HepG2 (cell line): Measurements from ENCODE around the gene SLC25A25. TPM values are rescaled to one million over a fixed set of nuclear protein-coding genes. Genes with fewer than 3 reads are reported as not detected.

Experiments used
- BCL6 ChIP-seq: IDR thresholded peaks from 2 replicates; pipeline ENCODE4 v1.6.1; 2016; ENCODE audit warnings: missing genetic modification reagents, missing compliant biosample characterization
- KDM5A ChIP-seq: fragments of 200-600 bp; sonication (generic); IDR thresholded peaks from 2 replicates; pipeline ENCODE4 v1.7.0; 2018; ENCODE audit warnings: antibody characterized with exemption, mild to moderate bottlenecking, low read length, borderline replicate concordance
- NFKB2 ChIP-seq: sonication (generic); formaldehyde crosslinking; IDR thresholded peaks from 2 replicates; pipeline ENCODE4 v1.4.0; 2020; ENCODE audit warnings: missing genetic modification reagents, borderline replicate concordance
- SOX6 ChIP-seq, 2 experiments: fragments of 450-650 bp in 1 of 2; sonication (generic) in 1 of 2; formaldehyde crosslinking in 1 of 2; IDR thresholded peaks; 2 replicates each; pipeline versions ENCODE4 v1.4.0 to v1.6.1; 2017 to 2020; ENCODE audit warnings: antibody characterized with exemption in 1 of 2, mild to moderate bottlenecking in 1 of 2, missing genetic modification reagents in 1 of 2
- TP53 ChIP-seq: sonication (generic); formaldehyde crosslinking; conservative IDR thresholded peaks from 2 replicates; pipeline ENCODE4 v1.4.0; 2020; ENCODE audit warnings: missing genetic modification reagents
- ZKSCAN8 ChIP-seq: IDR thresholded peaks from 2 replicates; pipeline ENCODE4 v1.6.1; 2016; ENCODE audit warnings: borderline replicate concordance, missing genetic modification reagents, missing compliant biosample characterization
- ZNF121 ChIP-seq: sonication (generic); formaldehyde crosslinking; IDR thresholded peaks from 2 replicates; pipeline ENCODE4 v1.5.0; 2020; ENCODE audit warnings: mild to moderate bottlenecking, missing genetic modification reagents
- ZNF891 ChIP-seq: sonication (generic); formaldehyde crosslinking; IDR thresholded peaks from 2 replicates; pipeline ENCODE4 v1.5.0; 2020; ENCODE audit warnings: mild to moderate bottlenecking, missing genetic modification reagents
- polyA plus RNA-seq, 8 experiments: library from polyadenylated mRNA; depleted of rRNA in 3 of 8; stranded (reverse) in 7 of 8; unstranded in 1 of 8; fragments of >200 nt; fragmentation: Illumina TruSeq in 4 of 8; extraction: Trizol in 4 of 8; gene quantifications; 2 replicates each; pipeline versions ENCODE4 v1.2.1 to v1.2.3, GENCODE V29; 2011 to 2016; ENCODE audit warnings: low read depth in 4 of 8, missing spikeins in 1 of 8, mixed read lengths in 1 of 8; ENCODE audit not compliant: insufficient read depth in 1 of 8
- total RNA-seq, 5 experiments: library from RNA; depleted of rRNA; stranded (reverse); fragments of >200 nt; fragmentation: Illumina TruSeq; extraction: Trizol; gene quantifications; 2 replicates each; pipeline ENCODE4 v1.2.3, GENCODE V29; 2016; ENCODE audit warnings: low read depth in 1 of 5
- TF ChIP-seq, protein P1 (sequence below): sonication (generic); formaldehyde crosslinking; IDR thresholded peaks from 2 replicates; pipeline ENCODE4 v1.8.0; 2022; ENCODE audit warnings: missing genetic modification reagents, mild to moderate bottlenecking, borderline replicate concordance
- TF ChIP-seq, protein P2 (sequence below): sonication (generic); formaldehyde crosslinking; conservative IDR thresholded peaks from 2 replicates; pipeline ENCODE4 v1.8.1; 2023; ENCODE audit warnings: missing genetic modification reagents
- TF ChIP-seq, protein P3 (sequence below): IDR thresholded peaks from 2 replicates; pipeline ENCODE4 v1.6.1; 2016; ENCODE audit warnings: missing compliant biosample characterization, missing genetic modification reagents, borderline replicate concordance
- TF ChIP-seq, protein P4 (sequence below): sonication (generic); formaldehyde crosslinking; IDR thresholded peaks from 2 replicates; pipeline ENCODE4 v1.8.0; 2022; ENCODE audit warnings: mild to moderate bottlenecking, missing genetic modification reagents, borderline replicate concordance
- TF ChIP-seq, protein P5 (sequence below): IDR thresholded peaks from 2 replicates; pipeline ENCODE4 v1.6.1; 2016
- TF ChIP-seq, protein P6 (sequence below): sonication (generic); formaldehyde crosslinking; IDR thresholded peaks from 2 replicates; pipeline ENCODE4 v1.5.1; 2020; ENCODE audit warnings: mild to moderate bottlenecking, missing genetic modification reagents, borderline replicate concordance

SLC25A25 gene
- total and polyA plus RNA-seq, 2 of the 13 experiments (the other 11 are each of a cell fraction or from before 2014, with no cell fraction given), result 10.5 to 24.8 TPM

DNA sequence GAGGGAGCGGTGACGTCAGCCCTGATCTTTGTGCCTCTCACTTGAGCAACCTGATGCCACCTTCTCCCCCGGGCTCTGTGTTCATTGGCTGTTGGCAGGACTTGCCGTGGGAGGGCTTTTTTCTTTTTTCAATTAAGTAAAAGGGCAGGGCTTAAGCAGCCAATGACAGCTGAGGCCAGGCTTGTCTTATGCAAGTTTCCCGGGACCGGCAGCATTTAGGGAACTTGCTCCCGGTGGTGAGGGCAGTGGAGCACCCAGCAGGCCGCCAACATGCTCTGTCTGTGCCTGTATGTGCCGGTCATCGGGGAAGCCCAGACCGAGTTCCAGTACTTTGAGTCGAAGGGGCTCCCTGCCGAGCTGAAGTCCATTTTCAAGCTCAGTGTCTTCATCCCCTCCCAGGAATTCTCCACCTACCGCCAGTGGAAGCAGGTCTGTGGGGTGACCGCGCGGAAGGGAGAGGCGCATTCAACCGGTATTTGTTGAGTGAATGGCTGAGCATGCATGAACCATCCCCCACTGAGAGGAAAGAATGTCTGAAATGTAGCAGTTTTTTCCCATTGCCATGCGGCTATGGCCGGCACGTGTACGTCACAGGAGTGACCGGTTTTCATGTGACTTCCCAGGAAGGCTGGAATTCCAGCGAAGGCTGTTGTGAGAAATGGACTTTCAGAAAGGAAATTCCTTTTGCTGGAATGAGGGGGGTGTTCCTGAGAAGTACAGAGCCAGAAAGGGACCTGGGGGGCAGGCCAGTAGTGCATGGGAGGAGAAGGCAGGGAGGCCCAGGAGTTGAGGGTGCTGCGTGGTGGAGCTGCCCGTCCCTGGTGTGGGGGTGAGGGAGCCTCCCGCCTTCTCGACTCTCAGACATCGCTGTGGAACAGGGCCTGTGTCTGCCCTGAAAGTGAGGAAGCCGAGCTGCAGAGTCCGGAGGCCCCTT is 30.5 kb downstream of the SLC25A25 start (continued):
- TF ChIP-seq, protein P1, sequence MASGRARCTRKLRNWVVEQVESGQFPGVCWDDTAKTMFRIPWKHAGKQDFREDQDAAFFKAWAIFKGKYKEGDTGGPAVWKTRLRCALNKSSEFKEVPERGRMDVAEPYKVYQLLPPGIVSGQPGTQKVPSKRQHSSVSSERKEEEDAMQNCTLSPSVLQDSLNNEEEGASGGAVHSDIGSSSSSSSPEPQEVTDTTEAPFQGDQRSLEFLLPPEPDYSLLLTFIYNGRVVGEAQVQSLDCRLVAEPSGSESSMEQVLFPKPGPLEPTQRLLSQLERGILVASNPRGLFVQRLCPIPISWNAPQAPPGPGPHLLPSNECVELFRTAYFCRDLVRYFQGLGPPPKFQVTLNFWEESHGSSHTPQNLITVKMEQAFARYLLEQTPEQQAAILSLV (CRISPR knock-in tag), result no peak
- TF ChIP-seq ZNF891 (CRISPR knock-in tag) (peak; percentile 82; the same call in 1 of the 2 replicates), KDM5A (peak; percentile 60; the same call in 1 of the 2 replicates), ZKSCAN8 (CRISPR knock-in tag) (no peak), SOX6 (IDR thresholded peaks at IDR 0.05) (no peak), SOX6 (CRISPR knock-in tag; IDR thresholded peaks at IDR 0.05) (peak; percentile 29; the same call in 1 of the 2 replicates), BCL6 (peak; percentile 21; the same call in 1 of the 2 replicates), TP53 (CRISPR knock-in tag) (no peak), NFKB2 (peak; percentile 71; the same call in 1 of the 2 replicates), ZNF121 (CRISPR knock-in tag) (no peak)
- TF ChIP-seq, protein P2, sequence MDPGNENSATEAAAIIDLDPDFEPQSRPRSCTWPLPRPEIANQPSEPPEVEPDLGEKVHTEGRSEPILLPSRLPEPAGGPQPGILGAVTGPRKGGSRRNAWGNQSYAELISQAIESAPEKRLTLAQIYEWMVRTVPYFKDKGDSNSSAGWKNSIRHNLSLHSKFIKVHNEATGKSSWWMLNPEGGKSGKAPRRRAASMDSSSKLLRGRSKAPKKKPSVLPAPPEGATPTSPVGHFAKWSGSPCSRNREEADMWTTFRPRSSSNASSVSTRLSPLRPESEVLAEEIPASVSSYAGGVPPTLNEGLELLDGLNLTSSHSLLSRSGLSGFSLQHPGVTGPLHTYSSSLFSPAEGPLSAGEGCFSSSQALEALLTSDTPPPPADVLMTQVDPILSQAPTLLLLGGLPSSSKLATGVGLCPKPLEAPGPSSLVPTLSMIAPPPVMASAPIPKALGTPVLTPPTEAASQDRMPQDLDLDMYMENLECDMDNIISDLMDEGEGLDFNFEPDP (CRISPR knock-in tag), result no peak
- TF ChIP-seq, protein P3, sequence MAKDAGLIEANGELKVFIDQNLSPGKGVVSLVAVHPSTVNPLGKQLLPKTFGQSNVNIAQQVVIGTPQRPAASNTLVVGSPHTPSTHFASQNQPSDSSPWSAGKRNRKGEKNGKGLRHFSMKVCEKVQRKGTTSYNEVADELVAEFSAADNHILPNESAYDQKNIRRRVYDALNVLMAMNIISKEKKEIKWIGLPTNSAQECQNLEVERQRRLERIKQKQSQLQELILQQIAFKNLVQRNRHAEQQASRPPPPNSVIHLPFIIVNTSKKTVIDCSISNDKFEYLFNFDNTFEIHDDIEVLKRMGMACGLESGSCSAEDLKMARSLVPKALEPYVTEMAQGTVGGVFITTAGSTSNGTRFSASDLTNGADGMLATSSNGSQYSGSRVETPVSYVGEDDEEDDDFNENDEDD (CRISPR knock-in tag), result 0 out of 2 replicates have a peak, but pooled peaks have one; percentile 12
- TF ChIP-seq, protein P4, sequence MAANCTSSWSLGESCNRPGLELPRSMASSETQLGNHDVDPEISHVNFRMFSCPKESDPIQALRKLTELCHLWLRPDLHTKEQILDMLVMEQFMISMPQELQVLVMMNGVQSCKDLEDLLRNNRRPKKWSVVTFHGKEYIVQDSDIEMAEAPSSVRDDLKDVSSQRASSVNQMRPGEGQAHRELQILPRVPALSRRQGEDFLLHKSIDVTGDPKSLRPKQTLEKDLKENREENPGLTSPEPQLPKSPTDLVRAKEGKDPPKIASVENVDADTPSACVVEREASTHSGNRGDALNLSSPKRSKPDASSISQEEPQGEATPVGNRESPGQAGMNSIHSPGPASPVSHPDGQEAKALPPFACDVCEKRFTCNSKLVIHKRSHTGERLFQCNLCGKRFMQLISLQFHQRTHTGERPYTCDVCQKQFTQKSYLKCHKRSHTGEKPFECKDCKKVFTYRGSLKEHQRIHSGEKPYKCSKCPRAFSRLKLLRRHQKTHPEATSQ (CRISPR knock-in tag), result no peak
- TF ChIP-seq, protein P5, sequence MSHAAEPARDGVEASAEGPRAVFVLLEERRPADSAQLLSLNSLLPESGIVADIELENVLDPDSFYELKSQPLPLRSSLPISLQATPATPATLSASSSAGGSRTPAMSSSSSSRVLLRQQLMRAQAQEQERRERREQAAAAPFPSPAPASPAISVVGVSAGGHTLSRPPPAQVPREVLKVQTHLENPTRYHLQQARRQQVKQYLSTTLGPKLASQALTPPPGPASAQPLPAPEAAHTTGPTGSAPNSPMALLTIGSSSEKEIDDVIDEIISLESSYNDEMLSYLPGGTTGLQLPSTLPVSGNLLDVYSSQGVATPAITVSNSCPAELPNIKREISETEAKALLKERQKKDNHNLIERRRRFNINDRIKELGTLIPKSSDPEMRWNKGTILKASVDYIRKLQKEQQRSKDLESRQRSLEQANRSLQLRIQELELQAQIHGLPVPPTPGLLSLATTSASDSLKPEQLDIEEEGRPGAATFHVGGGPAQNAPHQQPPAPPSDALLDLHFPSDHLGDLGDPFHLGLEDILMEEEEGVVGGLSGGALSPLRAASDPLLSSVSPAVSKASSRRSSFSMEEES (CRISPR knock-in tag), result peak; percentile 56
- TF ChIP-seq, protein P6, sequence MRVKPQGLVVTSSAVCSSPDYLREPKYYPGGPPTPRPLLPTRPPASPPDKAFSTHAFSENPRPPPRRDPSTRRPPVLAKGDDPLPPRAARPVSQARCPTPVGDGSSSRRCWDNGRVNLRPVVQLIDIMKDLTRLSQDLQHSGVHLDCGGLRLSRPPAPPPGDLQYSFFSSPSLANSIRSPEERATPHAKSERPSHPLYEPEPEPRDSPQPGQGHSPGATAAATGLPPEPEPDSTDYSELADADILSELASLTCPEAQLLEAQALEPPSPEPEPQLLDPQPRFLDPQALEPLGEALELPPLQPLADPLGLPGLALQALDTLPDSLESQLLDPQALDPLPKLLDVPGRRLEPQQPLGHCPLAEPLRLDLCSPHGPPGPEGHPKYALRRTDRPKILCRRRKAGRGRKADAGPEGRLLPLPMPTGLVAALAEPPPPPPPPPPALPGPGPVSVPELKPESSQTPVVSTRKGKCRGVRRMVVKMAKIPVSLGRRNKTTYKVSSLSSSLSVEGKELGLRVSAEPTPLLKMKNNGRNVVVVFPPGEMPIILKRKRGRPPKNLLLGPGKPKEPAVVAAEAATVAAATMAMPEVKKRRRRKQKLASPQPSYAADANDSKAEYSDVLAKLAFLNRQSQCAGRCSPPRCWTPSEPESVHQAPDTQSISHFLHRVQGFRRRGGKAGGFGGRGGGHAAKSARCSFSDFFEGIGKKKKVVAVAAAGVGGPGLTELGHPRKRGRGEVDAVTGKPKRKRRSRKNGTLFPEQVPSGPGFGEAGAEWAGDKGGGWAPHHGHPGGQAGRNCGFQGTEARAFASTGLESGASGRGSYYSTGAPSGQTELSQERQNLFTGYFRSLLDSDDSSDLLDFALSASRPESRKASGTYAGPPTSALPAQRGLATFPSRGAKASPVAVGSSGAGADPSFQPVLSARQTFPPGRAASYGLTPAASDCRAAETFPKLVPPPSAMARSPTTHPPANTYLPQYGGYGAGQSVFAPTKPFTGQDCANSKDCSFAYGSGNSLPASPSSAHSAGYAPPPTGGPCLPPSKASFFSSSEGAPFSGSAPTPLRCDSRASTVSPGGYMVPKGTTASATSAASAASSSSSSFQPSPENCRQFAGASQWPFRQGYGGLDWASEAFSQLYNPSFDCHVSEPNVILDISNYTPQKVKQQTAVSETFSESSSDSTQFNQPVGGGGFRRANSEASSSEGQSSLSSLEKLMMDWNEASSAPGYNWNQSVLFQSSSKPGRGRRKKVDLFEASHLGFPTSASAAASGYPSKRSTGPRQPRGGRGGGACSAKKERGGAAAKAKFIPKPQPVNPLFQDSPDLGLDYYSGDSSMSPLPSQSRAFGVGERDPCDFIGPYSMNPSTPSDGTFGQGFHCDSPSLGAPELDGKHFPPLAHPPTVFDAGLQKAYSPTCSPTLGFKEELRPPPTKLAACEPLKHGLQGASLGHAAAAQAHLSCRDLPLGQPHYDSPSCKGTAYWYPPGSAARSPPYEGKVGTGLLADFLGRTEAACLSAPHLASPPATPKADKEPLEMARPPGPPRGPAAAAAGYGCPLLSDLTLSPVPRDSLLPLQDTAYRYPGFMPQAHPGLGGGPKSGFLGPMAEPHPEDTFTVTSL (CRISPR knock-in tag), result no peak
